AG04449 (cell line): ENCODE measurements around the gene FNDC10.

Experiments
- CTCF ChIA-PET: fragments of 350-600 bp; formaldehyde crosslinking; extraction: SDS; loops from one replicate; lab custom pipeline; 2021; ENCODE audit warnings: antibody characterized with exemption; lab: Yijun Ruan, JAX
- POLR2A ChIA-PET: fragments of 400-600, 350-600 bp; formaldehyde crosslinking; extraction: SDS; loops from one replicate; lab custom pipeline; 2020; ENCODE audit warnings: antibody characterized with exemption, inconsistent platforms; lab: Yijun Ruan, JAX
- DNase-seq: peaks from one replicate; pipeline ENCODE4 v3.0.0-alpha.2; 2010; ENCODE audit warnings: low read depth, low spot score
- H3K4me3 ChIP-seq: 2 replicates; pipeline ENCODE4 v1.5.1; 2011; ENCODE audit warnings: low read depth, mild to moderate bottlenecking, control low read depth, low read length
- CTCF ChIP-seq: IDR thresholded peaks from one replicate; pipeline ENCODE4 v1.5.1; 2011; ENCODE audit warnings: mild to moderate bottlenecking, moderate library complexity, low read length, control low read depth, inconsistent platforms; ENCODE audit not compliant: insufficient read depth; ENCODE audit errors: missing control alignments

Gene FNDC10

DNA sequence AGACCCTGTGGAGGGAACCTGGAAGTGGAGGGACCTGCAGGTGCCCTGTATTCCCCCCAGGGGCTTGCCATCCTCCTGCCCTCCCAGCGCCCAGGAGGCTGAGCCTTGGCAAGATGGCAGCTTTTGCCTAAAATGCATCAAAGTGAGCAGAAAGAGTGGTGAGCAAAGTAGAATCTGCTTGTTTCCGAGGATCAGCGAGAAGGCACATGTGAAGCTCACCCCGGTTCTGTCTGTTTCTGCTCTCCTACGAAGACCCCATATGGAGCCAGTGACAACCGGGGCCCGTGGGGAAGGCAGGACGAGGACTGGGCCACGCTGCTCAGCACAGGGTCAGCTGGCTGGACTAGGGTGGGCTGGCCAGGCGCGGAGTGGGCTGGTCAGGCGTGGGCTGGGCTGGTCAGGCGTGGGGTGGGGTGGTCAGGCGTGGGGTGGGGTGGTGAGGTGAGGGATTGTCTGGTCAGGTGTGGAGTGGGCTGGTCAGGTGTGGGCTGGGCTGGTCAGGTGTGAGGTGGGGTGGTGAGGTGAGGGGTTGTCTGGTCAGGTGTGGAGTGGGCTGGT lies 5.2 kb upstream of the FNDC10 start:
- CTCF ChIA-PET = no interaction called here
- POLR2A ChIA-PET = no interaction called here

DNA sequence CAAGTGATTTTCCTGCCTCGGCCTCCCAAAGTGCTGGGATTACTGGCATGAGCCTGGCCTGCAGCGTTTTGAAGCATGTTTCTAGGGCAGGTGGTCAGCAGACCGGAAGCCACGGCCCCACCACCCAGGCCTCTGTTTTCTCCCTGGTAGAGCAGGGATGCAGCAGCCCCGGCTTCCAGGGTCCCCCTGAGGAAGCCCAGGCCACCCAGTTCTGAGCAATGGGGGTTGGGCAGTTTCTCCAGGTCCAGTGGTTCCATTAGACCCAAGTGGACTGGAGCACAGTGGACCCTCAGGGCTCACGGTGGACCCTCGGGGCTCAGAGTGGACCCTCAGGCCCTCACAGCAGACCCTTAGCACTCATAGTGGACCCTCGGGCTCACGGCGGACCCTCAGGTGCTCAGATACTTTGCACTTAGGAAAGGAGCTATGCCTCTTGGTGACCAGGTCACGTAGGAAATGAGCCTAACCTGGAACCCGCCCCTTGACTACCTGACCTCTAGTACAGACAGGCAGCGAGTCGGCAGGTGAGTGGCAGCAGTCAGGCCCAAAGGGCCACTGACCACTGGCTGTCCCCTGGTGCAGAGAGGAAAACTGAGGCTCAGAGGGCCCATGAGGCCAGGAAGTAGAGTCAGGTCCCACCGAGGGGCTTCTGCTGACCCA lies 4.6 kb upstream of the FNDC10 start:
- TF ChIP-seq CTCF = no peak
- no peak overlapping the region for H3K4me3 ChIP-seq
- POLR2A ChIA-PET = no interaction called here
- no peak for DNase-seq
- CTCF ChIA-PET = interaction anchor here (1.2 kb wide), 1 partner anchor 10 kb away, joined by 4 read pairs; no protein-coding TSS in a partner anchor

More for the DNA sequence above, 5.2 kb upstream of the FNDC10 start:
- no peak overlapping the region for H3K4me3 ChIP-seq
- DNase-seq = no peak
- no peak for TF ChIP-seq CTCF

GRCh38 chr1:1603671-1604373 lies 3.9 kb upstream of the FNDC10 start:
- no peak overlapping the region for H3K4me3 ChIP-seq
- no peak for DNase-seq
- CTCF ChIA-PET = interaction anchor here (1.2 kb wide), 1 partner anchor 10 kb away, joined by 4 read pairs; no protein-coding TSS in a partner anchor
- POLR2A ChIA-PET = interaction anchor here (1.2 kb wide), 1 partner anchor 12 kb away, joined by 5 read pairs; the partner anchor contains the start of gene MIB2
- TF ChIP-seq CTCF = no peak

- TF ChIP-seq CTCF = no peak
- POLR2A ChIA-PET = interaction anchor here (1.2 kb wide), 1 partner anchor 13 kb away, joined by 5 read pairs; the partner anchor contains the start of gene MIB2
- DNase-seq = no peak
- H3K4me3 ChIP-seq = no peak overlapping the region
- CTCF ChIA-PET = no interaction called here
Observed at GRCh38 chr1:1602968-1603506, 3.1 kb upstream of the FNDC10 start.

- no peak overlapping the region for H3K4me3 ChIP-seq
- no peak for DNase-seq
- no peak for TF ChIP-seq CTCF
- POLR2A ChIA-PET = interaction anchor here (0.5 to 1.2 kb wide), 2 partner anchors 13 to 16 kb away, joined by 3 to 5 read pairs; partner anchors contain the start of gene MIB2
- CTCF ChIA-PET = no interaction called here
Observed at GRCh38 chr1:1602304-1602967, 2.5 kb upstream of the FNDC10 start.
